GM19463 (cell line): Measurements from ENCODE around the gene GPC5.

ENCODE experiments used
- ATAC-seq: cut with Tn5 transposase; IDR thresholded peaks from one replicate; pipeline ENCODE4 v1.9.1; 2021; ENCODE audit warnings: mild to moderate bottlenecking, moderate library complexity; ENCODE audit not compliant: unreplicated experiment

GPC5 gene

GRCh38 chr13:91533354-91533753 is 134.9 kb downstream of the GPC5 start:
- no peak for ATAC-seq

- no peak for ATAC-seq
Measured at GRCh38 chr13:91534996-91535395, 136.6 kb downstream of the GPC5 start.

GRCh38 chr13:91537376-91537775 is 139.0 kb downstream of the GPC5 start:
- no peak for ATAC-seq

- no peak for ATAC-seq
Measured at GRCh38 chr13:91539286-91540157, 141.1 kb downstream of the GPC5 start.

- no peak for ATAC-seq
Measured at GRCh38 chr13:91540158-91540736, 141.8 kb downstream of the GPC5 start.

DNA sequence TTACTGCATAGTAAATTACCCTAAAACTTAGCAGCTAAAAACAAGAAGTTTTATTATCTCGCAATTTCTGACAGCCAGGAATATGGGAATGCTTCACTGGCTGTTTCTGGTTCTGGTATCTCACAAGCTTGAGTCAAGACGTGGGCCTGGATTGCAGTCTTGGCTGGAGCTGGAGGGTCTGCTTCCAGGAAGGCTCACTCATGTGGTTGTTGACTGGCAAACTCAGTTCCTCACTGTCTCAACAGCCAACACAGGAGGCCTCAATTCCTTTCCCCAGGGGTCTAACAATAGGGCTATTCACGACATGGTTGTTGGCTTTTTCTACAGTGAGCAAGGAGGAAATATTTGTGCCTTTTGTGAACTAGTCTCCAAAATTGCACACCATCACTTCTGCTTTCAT is 146.3 kb downstream of the GPC5 start:
- ATAC-seq: no peak

DNA sequence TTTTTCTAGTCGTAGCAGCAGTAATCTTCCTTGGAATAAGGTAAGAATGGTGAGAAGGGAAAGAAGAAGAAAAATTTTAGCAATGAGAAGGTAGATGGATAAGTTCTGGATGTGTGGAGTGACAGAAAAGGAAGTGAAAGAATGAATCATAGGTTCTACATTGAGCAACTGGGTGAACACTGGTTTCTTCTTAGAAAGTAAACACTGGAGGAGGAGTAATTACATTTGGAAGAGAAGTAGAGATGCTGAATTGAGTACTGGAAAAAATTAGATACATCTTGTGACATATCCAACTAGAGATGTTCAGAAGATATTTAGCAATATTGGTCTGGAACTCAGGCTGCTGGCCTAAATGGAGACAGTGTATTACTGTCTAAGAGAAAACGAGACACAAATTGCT is 148.5 kb downstream of the GPC5 start:
- ATAC-seq: peak; percentile 73

DNA sequence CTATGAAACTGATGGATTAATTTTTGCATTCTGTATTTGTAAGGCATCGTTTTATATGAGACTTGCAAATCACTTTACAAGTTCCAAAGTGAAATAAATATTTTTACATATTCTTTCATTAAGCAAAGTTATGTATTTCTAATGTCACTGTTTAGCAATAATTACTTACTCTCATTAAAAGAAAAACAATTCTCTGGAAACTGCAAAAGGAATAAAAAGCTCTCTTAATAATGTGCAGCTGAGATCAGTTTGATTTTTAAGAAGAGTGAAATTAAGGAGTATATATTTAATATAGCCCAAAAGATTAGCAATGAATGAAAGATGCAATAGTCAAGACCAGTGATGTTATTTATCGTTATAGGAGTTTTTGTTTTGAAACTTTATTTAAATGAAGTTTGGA is 155.2 kb downstream of the GPC5 start:
- ATAC-seq: no peak

- ATAC-seq: no peak
Measured at GRCh38 chr13:91554101-91554500, 155.7 kb downstream of the GPC5 start.

GRCh38 chr13:91557328-91558090 is 159.1 kb downstream of the GPC5 start:
- ATAC-seq: no peak

GRCh38 chr13:91563799-91564198 is 165.4 kb downstream of the GPC5 start:
- ATAC-seq: no peak

- ATAC-seq: no peak
Measured at GRCh38 chr13:91564396-91564795, 166.0 kb downstream of the GPC5 start.

DNA sequence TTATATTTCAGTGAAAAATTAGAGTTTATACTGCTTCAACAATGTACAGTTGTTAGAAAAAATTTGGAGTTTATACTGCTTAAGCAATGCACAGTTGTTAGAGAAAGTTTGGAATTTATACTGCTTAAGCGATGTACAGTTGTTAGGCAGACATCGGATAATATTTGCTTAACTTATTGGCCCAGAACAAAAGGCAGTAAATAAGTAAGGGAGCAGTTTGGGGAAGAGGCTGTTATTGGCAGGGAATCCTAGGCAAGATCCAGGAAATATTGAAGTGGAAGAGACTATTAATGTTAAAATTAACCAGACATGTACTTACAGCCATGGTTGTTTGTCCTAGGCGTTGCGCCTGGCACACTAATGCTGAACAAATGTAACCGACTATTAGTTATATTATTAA is 166.9 kb downstream of the GPC5 start:
- no peak for ATAC-seq

- ATAC-seq: no peak
Measured at GRCh38 chr13:91567485-91568207, 169.2 kb downstream of the GPC5 start.

DNA sequence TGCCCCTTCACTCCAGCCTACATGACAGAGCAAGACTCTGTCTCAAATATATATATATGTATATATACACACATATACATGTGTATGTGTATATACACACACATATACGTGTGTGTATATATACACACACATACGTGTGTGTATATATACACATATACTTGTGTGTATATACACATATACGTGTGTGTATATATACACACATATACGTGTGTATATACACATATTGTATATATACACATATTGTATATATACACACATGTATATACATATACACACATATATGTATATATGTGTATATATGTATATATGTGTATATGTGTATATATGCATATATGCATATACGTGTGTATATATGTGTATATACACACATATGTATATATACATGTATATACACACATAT is 173.3 kb downstream of the GPC5 start:
- no peak for ATAC-seq

DNA sequence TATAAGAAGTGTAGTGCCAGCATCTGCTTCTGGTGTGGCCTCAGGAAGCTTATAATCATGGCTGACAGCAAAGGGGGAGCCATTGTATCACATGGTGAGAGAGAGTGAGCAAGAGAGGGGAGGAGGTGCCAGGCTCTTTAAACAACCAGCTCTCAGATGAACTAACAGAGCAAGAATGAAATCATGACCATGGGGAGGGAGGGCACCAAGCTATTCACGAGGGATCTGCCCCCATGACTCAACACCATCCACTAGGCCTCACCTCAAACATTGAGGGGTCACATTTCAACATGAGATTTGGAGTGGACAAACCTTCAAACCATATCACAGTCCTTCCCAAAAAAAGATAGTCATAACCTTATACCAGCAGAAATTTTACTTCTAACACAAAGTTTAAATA is 174.0 kb downstream of the GPC5 start:
- no peak for ATAC-seq

DNA sequence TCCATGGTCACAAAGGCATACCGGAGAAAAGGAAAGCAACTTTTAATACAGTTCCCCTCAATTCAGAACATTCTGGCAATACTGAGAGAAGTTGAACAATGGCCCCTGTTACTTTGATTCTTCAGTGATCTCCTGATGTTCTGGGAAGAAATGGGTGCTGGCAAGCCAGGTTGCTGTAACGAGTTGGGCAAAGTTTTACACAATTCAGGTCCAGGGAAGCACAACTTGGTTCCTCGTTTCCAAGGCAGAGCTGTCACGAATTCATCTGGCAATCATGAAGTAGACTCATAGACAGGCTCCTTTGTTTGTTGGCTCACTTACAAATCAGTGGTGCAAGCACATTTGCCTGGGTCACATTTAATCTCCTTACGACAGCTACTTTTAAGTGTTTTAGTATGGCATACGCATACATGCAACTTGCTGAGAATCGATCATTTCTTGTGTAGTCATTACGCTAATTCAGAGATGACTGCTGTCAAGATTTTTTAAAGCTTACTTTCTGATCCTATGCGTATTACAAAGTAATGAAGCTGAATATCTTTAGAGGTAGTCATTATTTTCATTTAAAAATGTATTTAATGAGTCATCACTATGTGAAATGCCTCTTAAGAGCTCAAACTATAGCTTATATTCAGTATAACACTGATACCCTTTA is 174.7 kb downstream of the GPC5 start:
- ATAC-seq: no peak

DNA sequence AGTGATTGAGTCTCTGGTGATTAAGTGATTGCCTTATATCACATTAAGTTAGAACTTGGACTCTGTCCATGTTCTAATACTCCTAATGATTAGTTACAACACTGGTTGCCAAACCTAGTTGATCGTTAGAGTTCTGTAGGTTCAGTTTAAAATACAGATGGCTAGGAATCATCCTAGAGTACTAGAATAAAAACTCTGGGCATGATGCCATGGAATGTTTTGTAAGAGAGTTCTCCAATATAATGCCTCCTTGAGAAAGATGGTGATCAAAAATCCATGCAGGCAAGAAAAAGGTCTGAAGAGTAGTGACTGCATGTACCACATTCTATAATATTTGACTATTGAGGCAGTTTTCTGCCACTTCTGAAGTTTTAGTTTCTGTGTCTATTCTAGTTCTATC is 176.3 kb downstream of the GPC5 start:
- no peak for ATAC-seq

- ATAC-seq: no peak
Measured at GRCh38 chr13:91576590-91576989, 178.2 kb downstream of the GPC5 start.

DNA sequence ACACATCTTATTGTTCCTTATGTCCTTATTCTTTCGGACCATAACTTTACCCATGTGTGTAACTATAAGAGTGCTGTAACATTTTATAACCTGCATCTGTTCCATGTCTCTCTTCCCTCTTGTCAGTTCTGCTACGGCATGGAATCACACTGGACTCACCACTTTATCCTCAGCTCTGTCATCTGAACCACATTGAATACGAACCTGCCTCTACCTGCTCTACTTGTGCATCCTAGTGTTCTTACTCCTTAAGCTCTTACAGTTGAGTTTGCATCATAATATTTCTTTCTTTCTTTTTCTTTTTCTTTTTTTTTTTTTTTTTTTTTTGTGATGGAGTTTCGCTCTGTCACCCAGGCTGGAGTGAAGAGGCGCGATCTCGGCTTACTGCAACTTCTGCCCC is 180.9 kb downstream of the GPC5 start:
- ATAC-seq: no peak

DNA sequence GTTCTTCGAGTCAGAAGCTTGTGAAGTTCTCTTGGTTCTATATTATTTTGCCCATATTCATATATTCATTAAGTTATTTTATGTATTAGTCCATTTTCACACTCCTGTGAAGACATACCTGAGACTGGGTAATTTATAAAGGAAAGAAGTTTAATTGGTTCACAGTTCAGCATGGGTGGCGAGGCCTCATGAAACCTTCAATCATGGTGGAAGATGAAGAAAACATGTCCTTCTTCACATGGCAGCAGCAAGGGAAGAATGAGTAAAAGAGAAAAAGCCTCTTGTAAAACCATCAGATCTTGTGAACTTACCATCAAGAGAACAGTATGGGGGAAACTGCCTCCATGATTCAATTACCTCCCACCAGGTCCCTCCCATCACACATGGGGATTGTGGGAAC is 182.3 kb downstream of the GPC5 start:
- no peak for ATAC-seq
